Stimulated activated CD4-positive, alpha-beta T cell treated with anti-CD3 and anti-CD28 coated beads, Interleukin-1b, Interleukin-23, amount 100 ng/mL, for 48 hours (primary cell): Measurements from ENCODE around the gene RUNX1.

Source experiments
- DNase-seq: peaks from one replicate; pipeline ENCODE4 v3.0.0-alpha.2; 2020

The RUNX1 gene

DNA sequence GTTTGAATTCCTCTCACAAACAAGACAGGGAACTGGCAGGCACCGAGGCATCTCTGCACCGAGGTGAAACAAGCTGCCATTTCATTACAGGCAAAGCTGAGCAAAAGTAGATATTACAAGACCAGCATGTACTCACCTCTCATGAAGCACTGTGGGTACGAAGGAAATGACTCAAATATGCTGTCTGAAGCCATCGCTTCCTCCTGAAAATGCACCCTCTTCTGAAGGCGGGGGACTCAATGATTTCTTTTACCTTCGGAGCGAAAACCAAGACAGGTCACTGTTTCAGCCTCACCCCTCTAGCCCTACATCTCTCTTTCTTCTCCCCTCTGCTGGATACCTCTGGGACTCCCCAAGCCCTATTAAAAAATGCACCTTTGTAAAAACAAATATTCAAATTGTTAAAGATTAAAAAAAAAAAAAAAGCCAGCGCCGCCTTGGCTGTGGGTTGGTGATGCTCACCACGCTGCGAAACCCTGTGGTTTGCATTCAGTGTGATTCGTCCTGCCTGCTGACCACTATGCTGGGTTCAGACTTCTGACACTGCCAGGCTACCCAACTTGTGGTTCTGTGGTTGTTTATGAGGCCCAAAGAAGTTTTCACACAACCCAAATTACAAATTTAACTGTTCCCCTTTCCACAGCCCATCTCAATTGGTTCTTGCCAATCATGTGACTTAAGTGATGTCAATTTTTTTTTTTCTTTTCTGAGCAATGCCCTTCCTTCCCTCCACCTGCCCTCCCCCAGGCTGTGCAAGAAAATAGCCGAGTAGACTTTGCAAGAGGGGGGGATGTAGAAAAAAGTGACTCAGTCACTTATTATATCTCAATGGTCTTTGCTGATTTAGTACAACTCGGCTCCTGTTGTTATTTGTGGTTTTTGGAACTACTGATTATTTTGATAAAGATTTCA lies at the start of gene RUNX1:
Gene RUNX1 (minus strand): TSS at position 597 of the 912 bp plus-strand sequence.
- peak; percentile 88 for DNase-seq

DNA sequence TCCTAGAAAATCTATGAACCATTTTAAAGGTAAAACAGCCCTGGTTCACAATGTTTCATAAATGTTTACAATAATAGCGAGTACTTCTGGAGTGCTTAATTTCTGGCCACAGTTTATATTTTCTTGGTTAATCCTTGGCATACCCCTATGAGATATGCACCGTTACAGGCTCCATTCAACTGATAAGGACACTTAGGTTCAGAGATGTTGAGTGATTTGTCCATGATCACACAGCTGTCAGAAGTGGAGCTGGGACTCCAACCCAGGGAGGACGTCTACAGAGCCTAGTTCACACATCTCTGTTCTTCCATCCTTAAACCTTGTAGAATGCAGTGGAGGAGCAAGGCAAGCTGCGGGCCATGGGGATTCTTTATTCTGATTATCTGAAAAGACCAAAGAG lies 48.4 kb upstream of the RUNX1 start:
- DNase-seq = no peak

- DNase-seq = peak; percentile 38
Observed at GRCh38 chr21:35096959-35097358, 47.9 kb upstream of the RUNX1 start.

GRCh38 chr21:35095859-35096291 lies 46.8 kb upstream of the RUNX1 start:
- DNase-seq = peak; percentile 16

DNA sequence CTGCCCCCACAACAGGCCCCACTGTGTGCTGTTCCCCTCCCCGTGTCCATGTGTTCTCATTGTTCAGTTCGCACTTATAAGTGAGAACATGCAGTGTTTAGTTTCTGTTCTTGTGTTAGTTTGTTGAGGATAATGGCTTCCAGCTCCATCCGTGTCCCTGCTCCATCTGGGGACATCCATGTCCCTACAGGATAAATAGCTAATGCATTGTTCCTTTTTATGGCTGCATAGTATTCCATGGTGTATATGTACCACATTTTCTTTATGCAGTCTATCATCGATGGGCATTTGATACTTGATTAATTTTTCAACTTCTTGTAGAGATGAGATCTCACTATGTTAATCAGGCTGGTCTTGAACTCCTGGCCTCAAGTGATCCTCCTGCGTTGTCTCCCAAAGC lies 44.4 kb upstream of the RUNX1 start:
- DNase-seq = no peak

GRCh38 chr21:35091496-35091895 lies 42.4 kb upstream of the RUNX1 start:
- no peak for DNase-seq

- no peak for DNase-seq
Observed at GRCh38 chr21:35090403-35090802, 41.3 kb upstream of the RUNX1 start.

- DNase-seq = peak; percentile 21
Observed at GRCh38 chr21:35088319-35088771, 39.2 kb upstream of the RUNX1 start.

- no peak for DNase-seq
Observed at GRCh38 chr21:35086357-35086756, 37.3 kb upstream of the RUNX1 start.

DNA sequence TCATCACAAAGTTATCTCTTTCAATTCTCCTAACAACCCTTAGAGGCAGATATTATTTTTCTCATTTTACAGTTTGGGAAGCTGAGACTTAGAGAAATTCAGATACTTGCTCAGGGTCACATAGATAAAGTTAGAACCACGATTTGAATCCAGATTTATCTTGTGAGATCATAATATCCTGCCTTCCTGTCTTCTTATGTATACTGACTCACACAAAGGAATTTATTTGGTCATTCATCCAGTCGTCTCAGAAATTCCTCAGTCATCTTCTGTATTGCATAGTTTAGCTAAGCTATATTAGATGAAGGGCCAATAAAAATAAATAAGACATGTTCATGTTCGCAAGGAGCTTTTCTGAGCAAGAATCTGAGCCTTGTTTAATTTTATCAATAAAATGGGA lies 35.8 kb upstream of the RUNX1 start:
- no peak for DNase-seq

DNA sequence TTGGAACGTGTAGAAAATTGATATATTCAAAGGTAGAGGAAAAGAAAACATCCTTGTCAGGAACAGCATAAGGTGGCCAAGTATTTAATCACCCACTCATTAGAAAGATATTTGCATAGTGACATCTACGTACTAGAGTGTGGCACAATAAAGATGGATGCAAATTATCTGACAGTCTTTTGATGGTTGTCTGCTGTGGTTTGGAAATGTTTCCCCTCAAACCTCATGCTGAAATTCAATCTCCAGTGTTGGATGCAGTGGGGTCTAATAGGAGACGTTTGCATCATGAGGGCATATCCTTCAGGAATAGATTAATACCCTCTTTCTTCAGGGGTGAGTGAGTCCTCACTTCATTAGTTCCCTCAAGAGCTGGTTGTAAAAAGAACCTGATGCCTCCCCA lies 34.1 kb upstream of the RUNX1 start:
- no peak for DNase-seq

DNA sequence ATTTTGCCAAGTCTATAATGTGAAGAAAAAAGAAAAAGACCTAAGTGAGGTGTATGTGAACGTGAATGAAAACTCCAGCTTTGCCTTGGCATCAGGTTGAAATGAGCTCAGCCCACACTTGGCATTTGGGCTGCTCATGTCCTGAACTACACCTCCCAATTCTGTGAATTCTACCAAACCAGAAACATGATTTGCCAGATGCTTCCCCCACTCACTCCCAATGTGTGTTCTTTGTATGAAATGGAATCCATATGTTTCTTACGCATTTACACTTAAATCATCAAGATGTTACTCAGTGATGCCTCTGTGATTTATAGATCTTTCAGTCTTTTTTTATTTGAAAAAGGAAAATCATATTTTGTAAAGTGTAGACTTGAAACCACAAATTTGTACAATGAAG lies 32.8 kb upstream of the RUNX1 start:
- DNase-seq = no peak

DNA sequence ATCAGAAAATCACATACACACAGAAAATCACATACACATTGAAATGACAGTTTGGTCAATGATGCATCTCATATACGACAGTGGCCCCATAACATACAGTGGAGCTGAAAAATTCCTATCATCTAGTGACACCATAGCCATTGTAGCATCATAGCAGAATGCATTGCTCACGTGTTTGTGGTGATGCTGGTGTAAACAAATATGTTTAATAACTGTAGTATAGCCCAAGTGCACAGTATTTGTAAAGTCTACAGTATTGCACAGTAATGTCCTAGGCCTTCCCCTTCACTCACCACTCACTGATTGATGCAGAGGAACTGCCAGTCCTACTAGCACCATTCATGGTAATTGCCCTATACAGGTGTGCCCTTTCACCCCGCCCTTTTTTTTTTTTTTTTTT lies 30.1 kb upstream of the RUNX1 start:
- no peak for DNase-seq

DNA sequence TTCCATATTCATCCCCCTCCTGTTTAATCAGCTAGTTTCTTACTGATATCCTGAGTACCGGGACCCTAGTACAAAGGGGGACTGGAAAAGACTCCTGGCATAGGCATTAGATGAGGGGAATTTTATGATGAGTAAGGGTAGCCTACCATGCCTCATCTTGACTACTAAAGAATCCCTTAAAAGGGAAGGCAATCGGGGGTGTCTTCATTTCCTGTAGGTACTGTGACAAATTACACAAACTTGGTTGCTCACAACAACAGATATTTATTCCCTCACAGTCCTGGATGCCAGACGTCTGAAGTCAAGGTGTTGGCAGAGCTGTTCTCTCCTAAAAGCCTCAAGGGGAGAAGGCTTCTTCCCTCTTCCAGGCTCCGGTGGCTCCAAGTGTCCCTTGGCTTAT lies 28.9 kb upstream of the RUNX1 start:
- no peak for DNase-seq

- no peak for DNase-seq
Observed at GRCh38 chr21:35077466-35077865, 28.4 kb upstream of the RUNX1 start.

DNA sequence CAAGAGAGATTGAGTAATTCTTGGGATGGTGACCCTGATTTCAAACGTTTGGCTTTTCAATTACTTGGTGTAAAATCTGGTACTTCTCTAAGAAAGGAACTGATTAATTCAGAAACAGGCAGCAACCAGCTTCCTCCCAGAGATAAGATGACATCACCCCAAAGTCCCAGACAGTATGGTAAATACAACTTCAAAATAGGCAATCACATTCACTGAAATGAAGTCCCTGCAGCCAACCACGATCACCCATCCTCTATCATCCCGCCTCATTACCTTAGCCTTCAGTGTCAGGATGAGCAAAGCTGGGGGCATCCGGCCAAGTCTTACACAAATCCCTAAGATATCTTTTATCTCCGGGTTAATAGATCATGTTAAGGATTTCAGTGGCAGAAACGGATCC lies 26.4 kb upstream of the RUNX1 start:
- peak; percentile 16 for DNase-seq

DNA sequence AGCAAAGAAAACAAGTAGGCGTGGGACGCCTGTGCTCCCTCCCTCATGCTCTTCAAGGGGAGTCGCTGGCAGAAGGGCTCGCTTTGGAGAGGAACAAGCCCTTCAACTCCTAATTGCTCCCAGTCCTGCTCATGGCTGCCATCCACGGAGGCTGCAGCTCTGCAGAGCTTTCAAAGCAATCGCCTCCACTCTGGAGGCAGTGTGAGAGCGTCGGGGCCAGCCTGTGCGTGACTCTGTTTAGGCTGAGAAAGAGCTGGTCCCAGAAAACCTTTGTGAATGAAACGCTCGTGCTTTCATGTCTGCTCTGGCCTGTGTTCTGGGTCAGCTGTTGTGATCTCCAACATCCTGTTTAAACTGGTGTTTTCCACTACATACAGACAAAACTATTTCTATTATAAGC lies 23.9 kb upstream of the RUNX1 start:
- no peak for DNase-seq

DNA sequence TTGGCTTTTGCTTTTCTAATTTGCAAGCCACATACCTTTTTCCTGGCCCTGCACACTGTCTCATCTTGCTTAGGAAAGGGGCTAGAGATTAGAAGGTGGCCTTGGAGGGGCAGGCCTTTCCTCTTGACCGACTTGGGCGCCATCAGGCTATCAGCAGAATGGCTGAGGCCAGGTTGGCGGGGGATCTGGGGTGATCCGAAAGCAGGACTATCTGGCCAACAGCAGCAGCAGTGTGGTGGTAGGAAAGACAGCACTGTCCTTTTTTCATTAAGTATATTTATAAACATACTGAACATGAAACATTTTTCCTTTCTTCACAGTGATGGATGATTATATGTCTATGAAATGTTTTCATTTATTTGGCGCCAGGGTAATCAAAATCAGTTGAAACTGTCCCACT lies 23.5 kb upstream of the RUNX1 start:
- no peak for DNase-seq

DNA sequence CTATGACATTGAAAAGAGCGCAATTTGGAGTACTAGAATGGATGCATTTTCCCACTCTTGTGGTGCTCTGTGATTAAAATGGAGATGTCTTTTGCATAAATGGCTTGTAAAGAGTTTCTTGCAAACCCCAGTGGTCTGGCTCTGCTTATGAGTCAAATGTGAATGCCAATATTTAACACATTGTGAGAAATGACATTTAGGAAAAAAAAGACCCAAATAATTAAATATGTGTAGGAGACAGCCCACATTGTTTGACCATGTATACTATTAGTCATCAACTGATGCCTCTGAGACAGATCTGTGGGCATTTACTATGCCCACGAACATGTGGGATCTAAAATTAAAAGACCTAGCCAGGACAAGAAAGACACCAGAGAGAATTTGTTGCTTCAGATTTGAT lies 22.2 kb upstream of the RUNX1 start:
- no peak for DNase-seq

GRCh38 chr21:35070436-35070835 lies 21.3 kb upstream of the RUNX1 start:
- DNase-seq = no peak

DNA sequence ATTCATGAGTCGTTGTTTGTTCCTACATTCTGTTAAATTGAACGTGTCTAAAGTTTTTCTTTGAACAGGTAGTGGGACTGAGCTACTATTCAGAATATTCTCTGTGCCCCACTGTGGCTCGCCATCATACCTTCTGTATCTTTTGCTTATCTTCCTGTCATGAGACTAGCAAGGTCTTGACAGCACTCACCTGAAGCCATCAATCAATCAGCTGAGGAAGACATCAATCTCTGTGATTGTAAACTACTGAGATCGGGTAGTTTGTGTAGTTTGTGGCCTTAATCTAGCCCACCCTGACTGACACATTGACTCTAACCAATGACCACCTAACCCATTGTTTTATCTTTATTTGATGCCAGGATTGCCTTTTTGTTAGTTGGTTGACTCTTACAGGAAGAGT lies 17.7 kb upstream of the RUNX1 start:
- no peak for DNase-seq

- DNase-seq = no peak
Observed at GRCh38 chr21:35063428-35064172, 14.5 kb upstream of the RUNX1 start.

DNA sequence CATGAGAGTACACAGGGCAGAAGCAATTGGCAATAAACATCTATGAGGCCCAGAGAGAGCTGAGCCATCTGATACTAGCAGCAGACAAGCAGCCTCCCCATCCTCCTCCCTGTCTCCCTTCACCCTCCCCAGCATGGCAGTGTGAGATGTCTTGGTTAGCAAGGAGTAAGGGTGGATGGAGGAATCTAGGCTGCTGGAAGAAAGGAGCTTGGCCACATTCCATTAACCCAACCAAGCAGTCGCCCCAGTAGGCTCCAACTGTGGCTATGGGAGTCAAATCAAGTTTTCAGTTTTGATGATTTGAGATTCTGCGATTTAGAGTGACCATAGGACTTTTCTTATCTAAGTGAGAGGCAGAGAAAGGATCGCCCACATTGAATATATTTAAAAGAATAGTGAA lies 12.9 kb upstream of the RUNX1 start:
- no peak for DNase-seq

DNA sequence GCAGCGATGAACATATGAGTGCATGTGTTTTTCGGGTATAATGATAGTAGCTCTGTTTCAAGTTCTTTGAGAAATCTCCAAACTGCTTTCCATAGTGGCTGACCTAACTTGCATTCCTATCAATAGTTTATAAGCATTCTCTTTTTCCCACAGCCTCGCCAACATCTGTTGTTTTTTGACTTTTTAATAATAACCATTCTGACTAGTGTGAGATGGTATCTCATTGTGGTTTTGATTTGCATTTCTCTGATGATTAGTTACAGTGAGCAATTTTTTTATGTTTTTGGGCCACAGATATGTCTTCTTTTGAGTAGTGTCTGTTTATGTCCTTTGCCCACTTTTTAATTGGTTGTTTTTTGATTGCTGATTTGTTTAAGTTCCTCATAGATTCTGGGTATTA lies 10.6 kb upstream of the RUNX1 start:
- no peak for DNase-seq
